Astrocyte of the cerebellum (primary cell): ENCODE results near the gene EEIG2.

Experiments
- DNase-seq: peaks from one replicate; pipeline ENCODE4 v3.0.0-alpha.2; 2011; ENCODE audit warnings: low read depth
- H3K4me3 ChIP-seq: 2 replicates; pipeline ENCODE4 v1.5.1; 2011; ENCODE audit warnings: mild to moderate bottlenecking, low read depth, low read length, moderate library complexity
- CTCF ChIP-seq: IDR thresholded peaks from 2 replicates; pipeline ENCODE4 v1.5.1; 2012; ENCODE audit warnings: low read length, low read depth, moderate library complexity, mild to moderate bottlenecking; ENCODE audit errors: missing control alignments
- in situ Hi-C: cut with HindIII; loops from 2 replicates; pipeline ENCODE4 v1.10.0; 2017; ENCODE audit warnings: low sequenced_read_pairs

The EEIG2 gene

GRCh38 chr1:108601708-108602410, 42.0 kb downstream of the EEIG2 start:
- TF ChIP-seq CTCF = no peak
- H3K4me3 ChIP-seq = no peak overlapping the region
- no peak for DNase-seq
- in situ Hi-C loops = no loop called here

GRCh38 chr1:108605633-108606032, 45.7 kb downstream of the EEIG2 start:
- in situ Hi-C loops = no loop called here
- no peak for DNase-seq
- no peak overlapping the region for H3K4me3 ChIP-seq
- no peak for TF ChIP-seq CTCF

- no peak for TF ChIP-seq CTCF
- H3K4me3 ChIP-seq = no peak overlapping the region
- in situ Hi-C loops = no loop called here
- no peak for DNase-seq
Observed at GRCh38 chr1:108606478-108606877, 46.6 kb downstream of the EEIG2 start.

- no peak for TF ChIP-seq CTCF
- no peak overlapping the region for H3K4me3 ChIP-seq
- in situ Hi-C loops = no loop called here
- no peak for DNase-seq
Observed at GRCh38 chr1:108609483-108610049, 49.7 kb downstream of the EEIG2 start.
